GM20431 (cell line): ENCODE data around the gene DNMT1.
"Not testable (repeated sequence)": the region's sequence is repeated elsewhere in the genome, so short reads cannot be mapped to it uniquely, and the experiment has no call there.

Source experiments
- in situ Hi-C: fragments of 300-500 bp; cut with MseI, MboI; formaldehyde crosslinking; loops from one replicate; pipeline ENCODE4 v1.15.0; 2020; ENCODE audit warnings: low sequenced_read_pairs; ENCODE audit not compliant: unreplicated experiment

Gene DNMT1

DNA sequence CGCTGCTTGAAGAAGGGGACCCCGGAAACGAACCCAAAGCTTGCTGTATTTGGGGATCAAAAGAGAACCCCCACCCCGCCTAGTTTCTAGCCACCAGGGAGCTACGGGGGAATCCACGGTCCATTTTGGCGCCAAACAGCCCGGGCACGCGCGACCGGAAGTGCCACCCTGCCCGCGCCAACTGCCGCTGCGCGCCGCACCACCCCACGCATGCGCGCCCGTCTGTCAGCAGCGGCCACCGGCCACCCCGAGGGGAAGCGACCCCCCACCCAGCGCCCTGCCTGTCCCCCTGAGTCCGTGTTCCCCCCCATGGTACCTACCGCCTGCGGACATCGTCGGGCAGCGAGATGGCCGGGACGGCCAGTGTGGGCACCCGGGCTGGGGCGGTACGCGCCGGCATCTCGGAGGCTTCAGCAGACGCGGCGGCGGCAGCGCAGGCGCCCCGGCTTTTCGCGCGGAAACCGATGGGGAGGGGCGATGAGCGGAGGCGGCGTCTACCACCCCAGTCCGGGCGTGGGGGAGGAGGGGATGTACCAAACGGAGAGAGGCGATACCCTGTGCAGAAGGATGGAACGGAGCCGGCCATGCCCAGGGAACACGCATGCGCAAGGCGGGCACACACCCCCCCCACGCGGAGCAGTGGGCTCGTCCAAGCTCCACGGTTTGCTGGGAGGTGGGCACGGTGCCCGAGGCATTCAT is at the start of gene DNMT1:
TSS of gene DNMT1 (minus strand) at position 454 of the 699 bp plus-strand sequence. CDS start at position 400, 54 bp downstream.
- in situ Hi-C loops, result no loop called here

GRCh38 chr19:10243606-10244005 is 48.9 kb upstream of the DNMT1 start:
- in situ Hi-C loops, result no loop called here

DNA sequence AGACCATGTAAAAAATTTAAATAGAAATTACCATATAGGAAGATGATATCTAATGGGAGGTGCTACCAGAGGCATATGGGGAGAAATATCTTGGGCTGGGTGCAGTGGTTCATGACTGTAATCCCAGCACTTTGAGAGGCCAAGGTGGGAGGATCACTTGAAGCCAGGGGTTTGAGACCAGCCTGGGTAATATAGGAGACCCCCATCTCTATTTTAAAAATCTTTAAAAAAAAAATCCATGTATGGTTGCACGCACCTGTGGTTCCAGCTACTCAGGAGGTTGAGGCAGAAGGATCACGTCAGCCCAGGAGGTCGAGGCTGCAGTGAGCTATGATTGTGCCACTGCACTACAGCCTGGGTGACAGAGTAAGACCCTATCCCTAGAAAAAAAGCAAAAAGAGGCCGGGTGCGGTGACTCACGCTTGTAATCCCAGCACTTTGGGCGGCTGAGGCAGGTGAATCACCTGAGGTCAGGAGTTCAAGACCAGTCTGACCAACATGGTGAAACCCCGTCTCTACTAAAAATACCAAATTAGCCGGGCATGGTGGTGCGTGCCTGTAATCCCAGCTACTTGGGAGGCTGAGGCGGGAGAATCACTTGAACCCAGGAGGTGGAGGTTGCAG is 47.2 kb upstream of the DNMT1 start:
- in situ Hi-C loops, result not testable (repeated sequence)

DNA sequence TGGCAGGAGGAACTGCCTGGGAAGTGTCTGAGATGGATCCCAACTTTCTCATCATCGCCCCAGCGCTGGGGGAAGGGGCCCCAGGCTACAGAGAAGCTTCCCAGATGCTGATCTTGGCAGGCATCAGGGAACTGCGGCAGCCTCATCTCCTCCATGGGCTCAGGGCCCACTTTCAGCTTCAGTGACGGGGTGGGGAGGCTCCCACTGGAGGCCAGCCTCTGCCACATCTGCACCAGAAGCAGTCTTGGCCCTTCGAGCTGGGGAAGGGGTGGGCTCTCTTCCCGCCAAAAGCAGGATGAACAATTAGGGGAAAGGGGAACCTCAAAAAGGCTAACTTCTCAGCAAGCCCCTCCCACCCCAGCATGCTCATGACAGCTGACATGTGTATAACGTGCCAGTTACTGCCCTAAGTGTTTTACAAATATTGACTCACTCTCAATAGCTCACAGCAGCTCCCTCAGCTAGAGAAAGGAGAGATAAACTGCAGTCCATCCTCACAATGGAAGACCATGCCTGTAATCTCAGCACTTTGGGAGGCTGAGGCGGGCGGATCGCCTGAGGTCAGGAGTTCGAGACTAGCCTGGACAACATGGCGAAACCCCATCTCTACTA is 43.5 kb upstream of the DNMT1 start:
- in situ Hi-C loops, result no loop called here

- in situ Hi-C loops, result no loop called here
Measured at GRCh38 chr19:10237702-10238101, 42.9 kb upstream of the DNMT1 start.

DNA sequence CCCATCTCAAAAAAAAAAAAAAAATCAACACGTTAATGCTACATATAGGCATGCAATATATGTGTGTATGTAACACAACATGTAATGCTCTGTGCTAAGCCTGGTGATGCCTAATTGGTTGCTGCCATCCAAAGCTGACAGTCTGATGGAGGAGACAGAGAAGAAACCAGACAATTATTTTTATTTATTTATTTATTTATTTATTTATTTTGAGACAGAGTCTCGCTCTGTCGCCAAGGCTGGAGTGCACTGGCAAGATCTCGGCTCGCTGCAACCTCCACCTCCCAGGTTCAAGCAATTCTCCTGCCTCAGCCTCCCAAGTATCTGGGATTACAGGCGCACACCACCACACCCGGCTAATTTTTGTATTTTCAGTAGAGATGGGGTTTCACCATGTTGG is 40.7 kb upstream of the DNMT1 start:
- in situ Hi-C loops, result not testable (repeated sequence)

DNA sequence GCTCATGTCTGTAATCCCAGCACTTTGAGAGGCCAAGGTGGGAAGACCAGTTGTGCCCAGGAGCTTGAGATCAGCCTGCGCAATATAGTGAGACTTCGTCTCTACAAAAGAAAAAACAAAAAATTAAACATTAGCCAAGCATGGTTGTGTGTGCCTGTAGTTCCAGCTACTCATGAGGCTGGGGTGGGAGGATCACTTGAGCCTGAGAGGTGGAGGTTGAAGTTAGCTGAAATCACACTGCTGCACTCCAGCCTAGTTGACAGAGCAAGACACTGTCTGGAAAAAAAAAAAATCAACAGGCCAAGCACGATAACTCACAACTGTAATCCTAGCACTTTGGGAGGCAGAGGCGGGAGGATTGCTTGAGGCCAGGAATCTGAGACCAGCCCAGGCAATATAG is 40.2 kb upstream of the DNMT1 start:
- in situ Hi-C loops, result no loop called here

- in situ Hi-C loops, result no loop called here
Measured at GRCh38 chr19:10233946-10234345, 39.2 kb upstream of the DNMT1 start.

GRCh38 chr19:10231612-10232228 is 37.0 kb upstream of the DNMT1 start:
- in situ Hi-C loops, result no loop called here

DNA sequence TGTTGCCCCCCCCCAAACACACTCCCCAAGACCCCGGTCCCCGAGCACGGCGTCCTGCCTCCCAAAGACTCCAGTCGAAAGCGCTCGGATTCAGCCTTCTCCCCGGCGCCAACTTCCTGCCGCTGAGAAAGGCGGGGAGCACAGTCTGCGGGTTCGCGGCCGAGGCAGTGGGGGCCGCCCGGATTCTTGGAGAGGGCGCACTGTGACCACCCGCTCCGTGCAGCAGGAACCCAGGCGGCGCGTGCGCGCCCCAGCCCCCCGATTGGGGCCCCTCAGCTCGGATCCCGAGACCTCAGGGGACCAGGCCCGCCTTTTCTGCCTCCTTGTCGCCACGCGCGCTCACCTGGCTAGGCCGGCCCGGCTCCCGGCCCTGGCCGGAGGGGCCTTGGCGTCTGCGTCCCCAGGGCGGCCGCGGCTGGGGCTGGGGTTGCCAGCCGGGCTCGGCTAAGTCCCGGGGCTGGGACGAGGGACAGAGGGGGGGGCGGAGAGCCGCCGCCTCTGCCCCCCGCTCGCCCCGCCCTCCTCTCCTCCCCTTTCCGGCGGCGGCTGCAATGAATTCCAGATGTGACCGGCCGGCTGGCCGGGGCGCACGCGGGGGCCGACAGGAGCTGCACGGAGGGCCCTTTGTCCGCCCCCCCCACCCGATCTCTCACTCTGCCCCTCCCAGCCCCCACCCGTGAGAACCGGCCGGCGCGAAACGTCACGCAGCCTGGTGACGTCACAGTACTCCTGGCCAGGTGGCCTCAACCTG is 36.3 kb upstream of the DNMT1 start, which contains the start of gene S1PR2:
TSS of gene S1PR2 (minus strand) at position 471 of the 751 bp plus-strand sequence. CDS start 6,426 bp downstream, outside the sequence.
- in situ Hi-C loops, result no loop called here

DNA sequence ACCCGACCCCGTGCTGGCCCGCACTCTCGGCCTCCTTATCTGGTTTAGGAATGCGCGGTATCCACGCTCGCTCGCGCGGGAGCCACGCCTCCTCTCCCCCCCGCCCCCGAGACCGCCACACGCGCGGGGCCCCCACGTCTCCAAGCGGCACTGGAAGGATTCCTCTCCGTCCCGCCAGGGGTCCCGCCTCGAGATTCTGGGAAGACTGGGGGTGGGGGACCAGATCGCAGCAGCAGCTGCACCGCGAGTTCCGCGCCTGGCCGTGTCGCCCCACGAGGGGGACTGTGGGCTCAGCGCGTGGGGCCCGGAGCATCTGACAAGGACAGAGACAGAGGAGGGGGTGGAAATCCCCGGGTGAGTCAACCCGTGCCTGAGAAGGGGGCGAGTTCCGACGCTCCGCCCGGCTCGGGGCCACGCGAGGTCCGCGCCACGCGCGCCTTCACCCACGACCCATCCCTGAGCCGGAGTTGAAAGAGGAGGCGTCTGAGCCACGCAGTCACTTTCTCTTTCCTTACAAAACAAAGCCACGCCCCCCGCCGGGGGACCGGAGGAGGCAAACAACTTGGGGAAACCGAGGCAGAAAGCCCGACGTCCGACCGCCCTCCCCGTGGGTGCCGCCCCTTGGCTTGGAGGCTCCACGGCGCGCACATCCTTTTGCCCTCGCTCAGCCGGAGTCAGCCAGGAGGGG is 35.6 kb upstream of the DNMT1 start:
- in situ Hi-C loops, result no loop called here

DNA sequence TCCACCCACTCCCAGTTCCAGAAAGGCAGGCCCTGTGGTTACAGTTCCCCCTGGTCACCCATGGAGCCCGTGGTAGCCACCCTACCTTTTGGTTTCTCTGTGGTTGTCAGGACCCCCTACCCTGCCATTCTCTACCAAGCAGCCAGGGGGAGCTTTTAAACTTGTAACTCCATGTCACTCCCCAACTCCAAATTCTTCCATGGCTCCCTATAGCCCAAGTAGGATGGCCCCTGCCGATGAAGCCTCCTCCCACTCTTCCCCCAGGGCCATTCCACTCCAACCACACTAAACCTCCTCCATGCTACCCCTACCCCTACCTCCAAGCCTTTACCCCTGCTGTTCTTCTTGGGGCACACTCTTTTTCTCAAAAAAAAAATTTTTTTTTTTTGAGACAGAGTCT is 34.2 kb upstream of the DNMT1 start:
- in situ Hi-C loops, result no loop called here

GRCh38 chr19:10228393-10228792 is 33.6 kb upstream of the DNMT1 start:
- in situ Hi-C loops, result no loop called here

DNA sequence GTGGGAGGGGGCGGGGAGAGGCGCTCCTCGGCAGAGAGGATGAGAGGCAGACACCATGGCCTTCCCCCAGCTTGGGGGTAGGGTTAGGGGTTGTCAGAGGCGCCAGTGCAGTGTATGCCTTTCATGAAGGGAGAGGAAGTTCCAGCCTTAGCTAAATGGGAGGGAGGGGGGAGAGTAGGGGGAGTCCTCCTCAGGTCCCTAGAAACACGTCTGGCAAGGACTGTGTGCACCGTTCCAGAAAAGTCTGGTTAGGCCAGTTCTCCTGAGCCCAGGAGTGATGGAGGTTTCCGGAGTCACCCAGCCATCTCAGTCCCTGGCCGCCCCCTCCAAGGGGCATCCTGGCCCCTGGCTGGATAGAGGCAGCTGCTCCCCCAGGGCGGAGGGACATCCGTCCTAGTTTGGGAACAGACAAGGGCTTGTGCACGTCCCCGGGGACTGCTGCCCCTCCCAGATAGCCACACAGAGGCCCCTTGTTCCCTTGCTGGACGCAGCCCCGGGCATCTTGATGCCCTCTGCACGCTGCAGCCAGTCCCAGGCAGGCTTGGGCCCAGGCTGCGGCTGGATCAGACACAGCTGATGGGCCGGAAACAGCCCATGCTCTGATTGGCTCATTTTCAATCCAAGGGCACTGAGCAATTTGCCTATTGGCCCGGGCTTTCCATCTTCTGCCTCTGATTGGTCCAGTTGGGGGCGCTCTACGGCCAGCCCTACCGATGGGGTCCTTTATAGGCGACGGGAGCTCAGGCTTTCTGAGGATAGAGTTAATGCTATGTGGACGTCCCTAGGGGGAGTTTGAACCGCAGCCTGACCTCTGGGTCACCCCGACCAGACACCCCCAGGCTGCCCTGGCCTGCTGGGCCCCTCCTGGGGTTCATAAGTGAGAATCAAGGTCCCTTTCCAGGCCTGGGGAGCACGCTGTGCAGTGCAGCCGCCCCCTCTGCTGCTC is 32.5 kb upstream of the DNMT1 start:
- in situ Hi-C loops, result no loop called here

DNA sequence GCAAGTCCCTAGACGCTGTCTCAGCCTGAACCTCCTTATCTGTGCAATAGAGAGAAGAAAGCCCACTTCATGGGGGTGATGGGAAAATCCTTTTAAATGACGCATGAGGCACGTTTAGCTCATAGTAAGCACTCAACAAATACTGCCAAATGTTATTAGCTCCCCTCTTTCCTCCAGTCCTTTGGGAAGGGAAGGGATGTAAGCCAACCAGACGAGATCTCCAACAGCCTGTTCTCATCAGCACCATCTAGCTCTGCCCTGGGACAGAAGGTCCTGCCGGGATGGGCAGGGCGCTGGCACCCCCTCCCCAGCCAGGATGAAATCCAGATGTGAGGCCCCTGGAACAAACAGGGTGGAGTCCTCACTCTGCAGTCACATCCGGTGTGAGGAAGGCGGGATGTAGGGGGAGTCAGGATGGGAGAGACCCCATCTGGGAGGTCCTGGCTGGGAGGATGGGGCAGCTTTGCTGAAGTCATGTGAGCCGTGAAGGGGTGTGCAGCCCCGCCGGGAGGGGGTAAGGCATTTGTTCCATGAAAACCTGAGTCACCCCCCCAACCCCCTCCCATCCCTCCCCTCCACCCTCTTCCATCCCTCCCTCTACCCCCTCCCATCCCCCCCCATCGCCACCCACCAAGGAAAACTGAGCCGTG is 31.7 kb upstream of the DNMT1 start:
- in situ Hi-C loops, result no loop called here

DNA sequence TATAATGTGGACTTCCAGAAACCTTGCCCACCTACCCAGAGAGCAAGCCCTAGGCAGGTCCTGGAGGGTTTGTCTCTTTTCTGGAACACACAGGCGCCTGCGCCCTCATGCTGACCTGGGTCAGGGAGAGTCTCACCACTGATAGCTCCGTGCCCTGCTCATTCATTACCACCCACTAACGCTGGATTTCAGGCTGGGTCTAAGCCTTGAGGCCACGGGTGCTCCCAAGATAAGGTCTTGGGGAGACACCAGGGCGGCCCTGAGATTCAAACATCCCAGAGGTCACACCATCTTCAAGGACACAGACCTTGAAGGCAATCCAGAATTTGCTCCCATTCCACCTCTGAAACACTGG is 31.2 kb upstream of the DNMT1 start:
- in situ Hi-C loops, result no loop called here

GRCh38 chr19:10224337-10224736 is 29.6 kb upstream of the DNMT1 start:
- in situ Hi-C loops, result no loop called here

DNA sequence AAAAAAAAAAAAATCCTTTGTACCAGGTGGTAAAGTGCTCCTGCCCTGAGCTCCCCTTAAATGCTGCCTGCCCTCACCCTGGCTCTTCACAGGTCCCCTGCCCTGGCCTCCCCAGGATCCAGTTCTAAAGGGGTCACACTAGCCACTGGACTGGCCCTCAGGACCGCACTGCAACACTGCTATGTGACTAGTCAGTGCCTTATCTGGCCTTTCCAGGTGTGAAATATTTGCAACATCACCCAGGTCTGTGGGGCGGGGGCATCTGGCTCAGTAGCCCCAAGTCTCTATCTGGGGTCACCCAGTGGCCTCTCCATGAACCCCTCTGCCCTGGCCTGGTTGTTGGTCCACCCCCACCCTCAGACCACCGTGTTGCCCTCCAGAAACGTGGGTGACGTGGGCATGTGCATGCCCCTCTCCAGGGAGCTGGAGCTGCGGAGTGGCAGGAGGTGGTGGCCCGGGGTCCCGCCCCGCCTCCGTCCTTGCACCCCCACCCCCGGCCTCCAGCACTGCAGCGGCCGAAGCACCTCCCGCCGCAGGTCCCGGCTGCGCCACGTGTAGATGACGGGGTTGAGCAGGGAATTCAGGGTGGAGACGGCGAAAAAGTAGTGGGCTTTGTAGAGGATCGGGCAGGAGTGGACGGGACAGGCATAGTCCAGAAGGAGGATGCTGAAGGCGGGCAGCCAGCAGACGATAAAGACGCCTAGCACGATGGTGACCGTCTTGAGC is 28.9 kb upstream of the DNMT1 start:
- in situ Hi-C loops, result no loop called here
